AG04449 (cell line): ENCODE results near the gene GMDS.

Experiments used
- CTCF ChIA-PET: fragments of 350-600 bp; formaldehyde crosslinking; extraction: SDS; loops from one replicate; lab custom pipeline; 2021; ENCODE audit warnings: antibody characterized with exemption; lab: Yijun Ruan, JAX
- POLR2A ChIA-PET: fragments of 400-600, 350-600 bp; formaldehyde crosslinking; extraction: SDS; loops from one replicate; lab custom pipeline; 2020; ENCODE audit warnings: antibody characterized with exemption, inconsistent platforms; lab: Yijun Ruan, JAX
- DNase-seq: peaks from one replicate; pipeline ENCODE4 v3.0.0-alpha.2; 2010; ENCODE audit warnings: low read depth, low spot score
- H3K4me3 ChIP-seq: 2 replicates; pipeline ENCODE4 v1.5.1; 2011; ENCODE audit warnings: low read depth, mild to moderate bottlenecking, control low read depth, low read length
- CTCF ChIP-seq: IDR thresholded peaks from one replicate; pipeline ENCODE4 v1.5.1; 2011; ENCODE audit warnings: mild to moderate bottlenecking, moderate library complexity, low read length, control low read depth, inconsistent platforms; ENCODE audit not compliant: insufficient read depth; ENCODE audit errors: missing control alignments

GMDS gene

GRCh38 chr6:1621070-1621701 is 624.2 kb downstream of the GMDS start:
- DNase-seq: no peak
- TF ChIP-seq CTCF: no peak
- ChIA-PET POLR2A (no interaction called here), CTCF (no interaction called here)
- no peak overlapping the region for H3K4me3 ChIP-seq

- POLR2A ChIA-PET: no interaction called here
- H3K4me3 ChIP-seq: no peak overlapping the region
- CTCF ChIA-PET: interaction anchor here (1.4 kb wide), 1 partner anchor 484 kb away, joined by 6 read pairs; no protein-coding TSS in a partner anchor
- no peak for TF ChIP-seq CTCF
- no peak for DNase-seq
These were observed 624.8 kb downstream of the GMDS start for GRCh38 chr6:1620504-1621069.

GRCh38 chr6:1619673-1620503 is 625.5 kb downstream of the GMDS start:
- ChIA-PET CTCF (interaction anchor here (0.8 to 1.4 kb wide), 2 partner anchors 9 to 484 kb away, joined by 3 to 6 read pairs; no protein-coding TSS in a partner anchor), POLR2A (no interaction called here)
- H3K4me3 ChIP-seq: no peak overlapping the region
- no peak for DNase-seq
- TF ChIP-seq CTCF: no peak

- no peak overlapping the region for H3K4me3 ChIP-seq
- no peak for DNase-seq
- ChIA-PET CTCF (interaction anchor here (0.8 to 1.4 kb wide), 2 partner anchors 9 to 485 kb away, joined by 3 to 6 read pairs; no protein-coding TSS in a partner anchor), POLR2A (no interaction called here)
- no peak for TF ChIP-seq CTCF
These were observed 626.2 kb downstream of the GMDS start for GRCh38 chr6:1619098-1619672.

- no peak for DNase-seq
- no peak overlapping the region for H3K4me3 ChIP-seq
- POLR2A ChIA-PET: no interaction called here
- TF ChIP-seq CTCF: no peak
- CTCF ChIA-PET: interaction anchor here (1.3 kb wide), 1 partner anchor 486 kb away, joined by 3 read pairs; no protein-coding TSS in a partner anchor
These were observed 626.9 kb downstream of the GMDS start for GRCh38 chr6:1618311-1619097.
